Measurements from ENCODE around the gene PLOD3. TPM values are rescaled to one million over a fixed set of nuclear protein-coding genes. Genes with fewer than 3 reads are reported as not detected.

Gene PLOD3
- total RNA-seq, 1 experiment from 2014 or later = 134 TPM

GRCh38 chr7:101166909-101167644, 50.3 kb downstream of the PLOD3 start:
- peaks cover 50% of the 10 kb centered on the region for H3K4me1 Mint-ChIP-seq (ENCODE audit: insufficient read depth, unreplicated experiment)
- H3K4me3 Mint-ChIP-seq (ENCODE audit: unreplicated experiment) = peak overlapping the region; percentile 22
- no TSS peak for BruUV-seq (replicated peaks)
- H3K27me3 Mint-ChIP-seq (ENCODE audit: insufficient read depth, unreplicated experiment) = peaks cover 70% of the 10 kb centered on the region
- H3K36me3 Mint-ChIP-seq (ENCODE audit: insufficient read depth, unreplicated experiment) = peaks cover 4% of the 10 kb centered on the region
- H3K27ac Mint-ChIP-seq (ENCODE audit: low read depth, unreplicated experiment) = no peak overlapping the region
- ChIA-PET POLR2A (no interaction called here), CTCF (no interaction called here)
- DNase-seq (ENCODE audit: unreplicated experiment) = no peak
- intact Hi-C loops (cut with micrococcal nuclease) = no loop called here
- no peaks in the 10 kb centered on the region for H3K9me3 Mint-ChIP-seq (ENCODE audit: unreplicated experiment)
- TF ChIP-seq CTCF (IDR thresholded peaks at IDR 0.05; ENCODE audit: unreplicated experiment) = no peak

GRCh38 chr7:101166648-101166908, 50.8 kb downstream of the PLOD3 start:
- Mint-ChIP-seq H3K27me3 (ENCODE audit: insufficient read depth, unreplicated experiment) (peaks cover 65% of the 10 kb centered on the region), H3K4me1 (ENCODE audit: insufficient read depth, unreplicated experiment) (peaks cover 47% of the 10 kb centered on the region), H3K36me3 (ENCODE audit: insufficient read depth, unreplicated experiment) (peaks cover 4% of the 10 kb centered on the region), H3K9me3 (ENCODE audit: unreplicated experiment) (no peaks in the 10 kb centered on the region), H3K27ac (ENCODE audit: low read depth, unreplicated experiment) (no peak overlapping the region), H3K4me3 (ENCODE audit: unreplicated experiment) (peak overlapping the region; percentile 22)
- ChIA-PET CTCF (no interaction called here), POLR2A (no interaction called here)
- TF ChIP-seq CTCF (IDR thresholded peaks at IDR 0.05; ENCODE audit: unreplicated experiment) = no peak
- intact Hi-C loops (cut with micrococcal nuclease) = no loop called here
- no TSS peak for BruUV-seq (replicated peaks)
- no peak for DNase-seq (ENCODE audit: unreplicated experiment)

GRCh38 chr7:101165958-101166647, 51.3 kb downstream of the PLOD3 start:
- intact Hi-C loops (cut with micrococcal nuclease) = no loop called here

More at GRCh38 chr7:101165958-101166647, 51.3 kb downstream of the PLOD3 start:
- peaks cover 60% of the 10 kb centered on the region for H3K27me3 Mint-ChIP-seq (ENCODE audit: insufficient read depth, unreplicated experiment)
- no peak for TF ChIP-seq CTCF (IDR thresholded peaks at IDR 0.05; ENCODE audit: unreplicated experiment)
- H3K4me1 Mint-ChIP-seq (ENCODE audit: insufficient read depth, unreplicated experiment) = peaks cover 42% of the 10 kb centered on the region
- H3K4me3 Mint-ChIP-seq (ENCODE audit: unreplicated experiment) = peak overlapping the region; percentile 74
- DNase-seq (ENCODE audit: unreplicated experiment) = no peak
- BruUV-seq (replicated peaks) = no TSS peak
- POLR2A ChIA-PET = interaction anchor here (0.6 to 2.6 kb wide), 7 partner anchors 11 to 624 kb away, joined by 3 to 28 read pairs (median 3); partner anchors contain the start of genes AP1S1, PLOD3 and ZNHIT1
- CTCF ChIA-PET = interaction anchor here (0.6 to 1.5 kb wide), 6 partner anchors 21 to 78 kb away, joined by 3 to 11 read pairs (median 4); no protein-coding TSS in a partner anchor
- H3K27ac Mint-ChIP-seq (ENCODE audit: low read depth, unreplicated experiment) = no peak overlapping the region
- peaks cover 4% of the 10 kb centered on the region for H3K36me3 Mint-ChIP-seq (ENCODE audit: insufficient read depth, unreplicated experiment)
- no peaks in the 10 kb centered on the region for H3K9me3 Mint-ChIP-seq (ENCODE audit: unreplicated experiment)
